Mesothelial cell of epicardium (in vitro differentiated cells): Measurements from ENCODE around the gene ZNF655. TPM values are rescaled to one million over a fixed set of nuclear protein-coding genes. Genes with fewer than 3 reads are reported as not detected.
"Not testable (repeated sequence)": the region's sequence is repeated elsewhere in the genome, so short reads cannot be mapped to it uniquely, and the experiment has no call there.

Source experiments
- DNase-seq, 2 experiments: peaks; one replicate each; pipeline ENCODE4 v3.0.0; 2021; ENCODE audit warnings: low spot score in 2 of 2; ENCODE audit not compliant: unreplicated experiment in 2 of 2
- H3K27ac Mint-ChIP-seq: 2 replicates; pipeline ENCODE4 v1.8.0; 2021; ENCODE audit warnings: mixed read lengths
- H3K27me3 Mint-ChIP-seq: 2 replicates; pipeline ENCODE4 v1.8.0; 2021; ENCODE audit warnings: low read depth, mixed read lengths
- H3K36me3 Mint-ChIP-seq: 2 replicates; pipeline ENCODE4 v1.8.0; 2021; ENCODE audit warnings: mixed read lengths
- H3K4me1 Mint-ChIP-seq: 2 replicates; pipeline ENCODE4 v1.8.0; 2021; ENCODE audit warnings: mixed read lengths
- H3K4me3 Mint-ChIP-seq: 2 replicates; pipeline ENCODE4 v1.8.0; 2021; ENCODE audit warnings: mild to moderate bottlenecking, moderate library complexity, mixed read lengths
- H3K9me3 Mint-ChIP-seq: 2 replicates; pipeline ENCODE4 v1.8.0; 2021; ENCODE audit warnings: mixed read lengths
- total RNA-seq: library from RNA; stranded (reverse); gene quantifications from 3 replicates; pipeline ENCODE4 v1.2.1, GENCODE V29; 2021
- TF ChIP-seq, protein P1 (sequence below): fragments of 200-600 bp; sonication (generic); IDR thresholded peaks from one replicate; pipeline ENCODE4 v1.5.0; 2021; ENCODE audit warnings: antibody characterized with exemption; ENCODE audit not compliant: unreplicated experiment

Gene ZNF655
- total RNA-seq, 1 donor from 2014 or later: 84.7 TPM

DNA sequence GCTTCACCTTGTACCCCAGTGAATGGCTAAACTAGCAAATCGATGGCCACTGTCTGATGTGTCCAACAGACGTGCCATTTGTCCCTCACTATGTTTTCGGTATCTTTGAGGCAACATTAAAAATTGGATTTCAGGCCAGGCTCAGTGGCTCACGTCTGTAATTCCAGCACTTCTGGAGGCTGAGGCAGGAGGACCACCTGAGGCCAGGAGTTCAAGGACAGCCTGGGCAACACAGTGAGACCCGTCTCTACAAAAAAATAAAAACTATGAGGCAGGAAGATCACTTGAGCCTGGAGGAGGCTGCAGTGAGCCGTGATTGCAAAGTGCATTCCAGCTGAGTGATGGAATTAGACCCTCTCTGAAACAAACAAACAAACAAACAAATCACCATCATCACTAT lies 14.5 kb upstream of the ZNF655 start:
- DNase-seq: no peak
- Mint-ChIP-seq H3K27ac (no peak overlapping the region), H3K27me3 (no peaks in the 10 kb centered on the region), H3K9me3 (peaks cover 40% of the 10 kb centered on the region), H3K4me1 (no peaks in the 10 kb centered on the region), H3K36me3 (peaks cover 60% of the 10 kb centered on the region), H3K4me3 (no peak overlapping the region)
- TF ChIP-seq, protein P1, sequence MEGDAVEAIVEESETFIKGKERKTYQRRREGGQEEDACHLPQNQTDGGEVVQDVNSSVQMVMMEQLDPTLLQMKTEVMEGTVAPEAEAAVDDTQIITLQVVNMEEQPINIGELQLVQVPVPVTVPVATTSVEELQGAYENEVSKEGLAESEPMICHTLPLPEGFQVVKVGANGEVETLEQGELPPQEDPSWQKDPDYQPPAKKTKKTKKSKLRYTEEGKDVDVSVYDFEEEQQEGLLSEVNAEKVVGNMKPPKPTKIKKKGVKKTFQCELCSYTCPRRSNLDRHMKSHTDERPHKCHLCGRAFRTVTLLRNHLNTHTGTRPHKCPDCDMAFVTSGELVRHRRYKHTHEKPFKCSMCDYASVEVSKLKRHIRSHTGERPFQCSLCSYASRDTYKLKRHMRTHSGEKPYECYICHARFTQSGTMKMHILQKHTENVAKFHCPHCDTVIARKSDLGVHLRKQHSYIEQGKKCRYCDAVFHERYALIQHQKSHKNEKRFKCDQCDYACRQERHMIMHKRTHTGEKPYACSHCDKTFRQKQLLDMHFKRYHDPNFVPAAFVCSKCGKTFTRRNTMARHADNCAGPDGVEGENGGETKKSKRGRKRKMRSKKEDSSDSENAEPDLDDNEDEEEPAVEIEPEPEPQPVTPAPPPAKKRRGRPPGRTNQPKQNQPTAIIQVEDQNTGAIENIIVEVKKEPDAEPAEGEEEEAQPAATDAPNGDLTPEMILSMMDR: no peak

DNA sequence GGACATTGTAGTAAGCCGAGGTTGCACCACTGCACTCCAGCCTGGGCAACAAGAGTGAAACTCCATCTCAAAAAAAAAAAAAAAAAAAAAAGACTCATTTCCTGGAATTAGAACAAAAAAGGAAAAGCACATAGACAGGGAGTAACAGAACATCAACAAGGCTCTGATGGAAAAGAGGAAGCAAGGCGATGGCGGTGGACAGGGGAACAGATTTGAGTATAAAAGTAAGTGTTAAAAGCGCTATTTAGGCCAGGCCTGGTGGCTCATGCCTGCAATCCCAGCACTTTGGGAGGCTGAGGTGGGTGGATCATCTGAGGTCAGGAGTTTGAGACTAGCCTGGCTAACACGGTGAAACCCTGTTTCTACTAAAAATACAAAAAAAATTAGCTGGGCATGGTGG lies 13.1 kb upstream of the ZNF655 start:
- Mint-ChIP-seq H3K36me3 (peaks cover 67% of the 10 kb centered on the region), H3K9me3 (peaks cover 42% of the 10 kb centered on the region)
- not testable (repeated sequence) for DNase-seq, H3K4me3 Mint-ChIP-seq, H3K4me1 Mint-ChIP-seq, H3K27me3 Mint-ChIP-seq, H3K27ac Mint-ChIP-seq

DNA sequence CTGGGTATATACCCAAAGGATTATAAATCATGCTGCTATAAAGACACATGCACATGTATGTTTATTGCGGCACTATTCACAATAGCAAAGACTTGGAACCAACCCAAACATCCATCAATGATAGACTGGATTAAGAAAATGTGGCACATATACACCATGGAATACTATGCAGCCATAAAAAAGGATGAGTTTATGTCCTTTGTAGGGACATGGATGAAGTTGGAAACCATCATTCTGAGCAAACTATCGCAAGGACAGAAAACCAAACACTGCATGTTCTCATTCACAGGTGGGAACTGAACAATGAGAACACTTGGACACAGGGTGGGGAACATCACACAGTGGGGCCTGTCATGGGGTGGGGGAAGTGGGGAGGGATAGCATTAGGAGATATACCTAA lies 8.9 kb upstream of the ZNF655 start:
- not testable (repeated sequence) for H3K27me3 Mint-ChIP-seq, H3K27ac Mint-ChIP-seq, DNase-seq
- Mint-ChIP-seq H3K9me3 (peaks cover 21% of the 10 kb centered on the region), H3K36me3 (peaks cover 42% of the 10 kb centered on the region), H3K4me1 (peaks cover 17% of the 10 kb centered on the region), H3K4me3 (peak overlapping the region; percentile 28)

DNA sequence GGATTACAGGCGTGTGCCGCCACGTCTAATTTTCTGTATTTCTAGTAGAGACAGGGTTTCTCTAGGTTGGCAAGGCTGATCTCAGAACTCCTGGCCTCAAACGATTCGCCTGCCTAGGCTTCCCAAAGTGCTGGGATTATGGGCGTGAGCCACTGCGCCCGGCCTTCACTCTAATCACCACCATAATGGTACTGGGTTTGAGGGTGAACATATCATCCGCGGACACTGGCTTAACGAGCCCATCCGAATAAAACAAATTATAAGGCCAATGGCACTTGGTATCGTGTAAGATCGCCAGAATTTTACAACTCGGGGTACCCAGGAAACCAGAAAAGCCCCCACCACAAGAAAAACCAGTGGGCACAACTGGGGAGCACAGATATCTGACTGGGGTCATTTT lies 7.1 kb upstream of the ZNF655 start:
- Mint-ChIP-seq H3K9me3 (peaks cover 18% of the 10 kb centered on the region), H3K27me3 (no peaks in the 10 kb centered on the region), H3K4me3 (peak overlapping the region; percentile 93), H3K27ac (peak overlapping the region; percentile 95), H3K4me1 (peaks cover 18% of the 10 kb centered on the region), H3K36me3 (peaks cover 41% of the 10 kb centered on the region)
- TF ChIP-seq, protein P1: no peak
- no peak for DNase-seq

DNA sequence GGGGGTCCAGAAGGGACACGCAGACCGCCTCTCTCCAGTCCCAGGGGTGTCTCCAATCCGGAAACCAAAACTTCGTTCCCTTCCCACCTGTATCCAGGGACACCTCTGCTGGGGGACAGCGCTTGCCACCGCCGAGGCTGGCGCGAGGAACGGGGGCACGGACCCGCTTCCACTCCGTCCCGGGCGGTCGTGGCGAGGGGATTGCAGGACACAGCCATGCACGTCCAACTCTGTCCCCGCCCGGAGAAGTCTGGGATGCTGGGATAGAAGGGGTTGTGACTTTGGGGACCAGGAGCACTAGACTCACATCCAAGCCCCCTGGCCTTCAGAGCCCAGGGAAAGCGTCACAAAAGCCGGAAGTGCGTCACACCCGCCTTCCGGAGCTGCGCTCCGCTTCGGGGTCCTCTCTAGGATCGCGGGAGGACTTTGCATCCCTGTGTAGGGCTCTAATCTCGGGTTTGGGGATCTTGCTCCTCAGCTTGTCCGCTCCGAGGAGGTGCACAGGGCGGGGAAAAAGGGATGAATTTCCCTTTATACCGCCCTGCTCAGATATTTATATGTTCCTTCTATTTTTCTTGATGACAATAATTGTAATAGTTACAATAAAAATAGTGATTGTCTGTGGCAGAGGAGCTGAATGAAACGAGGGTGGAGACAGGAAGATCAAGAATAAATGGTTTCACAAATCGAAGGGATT lies 6.5 kb upstream of the ZNF655 start, which contains the start of gene FAM200A:
FAM200A (minus strand) TSS at position 348 of the 697 bp plus-strand sequence. CDS start 3,707 bp downstream, outside the sequence.
- peaks cover 13% of the 10 kb centered on the region for H3K9me3 Mint-ChIP-seq
- peak within 1 kb of the TSS; percentile 93 for H3K4me3 Mint-ChIP-seq
- H3K27ac Mint-ChIP-seq: peak within 1 kb of the TSS; percentile 95
- peaks cover 35% of the 10 kb centered on the region for H3K36me3 Mint-ChIP-seq
- TF ChIP-seq, protein P1: no peak
- H3K4me1 Mint-ChIP-seq: peaks cover 18% of the 10 kb centered on the region
- no peaks in the 10 kb centered on the region for H3K27me3 Mint-ChIP-seq
- DNase-seq: peak; percentile 60 to 81

DNA sequence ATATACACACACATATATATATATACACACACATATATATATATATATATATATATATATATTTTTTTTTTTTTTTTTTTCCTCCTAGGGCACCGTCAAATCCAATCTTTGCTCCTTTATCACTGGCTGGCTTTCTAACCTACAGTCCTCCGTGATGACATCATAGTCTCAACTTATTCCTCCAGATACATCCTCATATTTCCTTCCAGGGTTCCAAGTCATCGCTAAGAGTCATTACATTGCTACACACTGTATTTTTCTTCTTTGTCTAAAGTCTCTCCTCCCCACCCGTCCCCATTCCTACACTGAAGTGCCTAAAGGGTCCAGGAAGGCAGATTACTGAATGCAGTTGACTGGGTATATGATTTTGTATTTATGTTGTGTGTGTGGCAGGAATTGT lies 5.4 kb upstream of the ZNF655 start:
- TF ChIP-seq, protein P1: no peak
- Mint-ChIP-seq H3K27ac (no peak overlapping the region), H3K36me3 (peaks cover 24% of the 10 kb centered on the region), H3K9me3 (peaks cover 8% of the 10 kb centered on the region), H3K4me3 (peak overlapping the region; percentile 44), H3K4me1 (peaks cover 27% of the 10 kb centered on the region), H3K27me3 (no peaks in the 10 kb centered on the region)
- no peak for DNase-seq
